Measurements from ENCODE around the gene KCNK18. TPM values are rescaled to one million over a fixed set of nuclear protein-coding genes. Genes with fewer than 3 reads are reported as not detected.

Gene KCNK18
- total and polyA plus RNA-seq, 2 donors, result 0.02 TPM; not detected in 1

Other genes with a start within 250 kb of the KCNK18 start
- 5.8 TPM for gene SHTN1, start 192.3 kb upstream of the KCNK18 start, total RNA-seq
- 23.0 TPM for gene SHTN1, start 192.3 kb upstream of the KCNK18 start, polyA plus RNA-seq
- not detected for gene VAX1, start 59.2 kb upstream of the KCNK18 start, total RNA-seq
- gene VAX1, start 59.2 kb upstream of the KCNK18 start, polyA plus RNA-seq, result 0.02 TPM
- gene SLC18A2, start 43.6 kb downstream of the KCNK18 start, total RNA-seq, result 6.1 TPM
- gene SLC18A2, start 43.6 kb downstream of the KCNK18 start, polyA plus RNA-seq, result 27.6 TPM
- 9.2 TPM for gene PDZD8, start 178.0 kb downstream of the KCNK18 start, total RNA-seq
- 4.4 TPM for gene PDZD8, start 178.0 kb downstream of the KCNK18 start, polyA plus RNA-seq